Large intestine (tissue), 3 donors: Measurements from ENCODE around the gene TAS1R2. TPM values are rescaled to one million over a fixed set of nuclear protein-coding genes. Genes with fewer than 3 reads are reported as not detected.

Source experiments
- DNase-seq, 2 donors: peaks; one replicate each; pipeline versions ENCODE4 v3.0.0 to v3.0.0-alpha.2; 2013
- H3K27ac ChIP-seq: one replicate; pipeline ENCODE4 v1.5.1; 2013; ENCODE audit warnings: low read length
- H3K27me3 ChIP-seq: 2 replicates; pipeline ENCODE4 v1.6.1; 2013; ENCODE audit warnings: low read length; ENCODE audit not compliant: control insufficient read depth, insufficient read depth
- H3K36me3 ChIP-seq: 2 replicates; pipeline ENCODE4 v1.6.1; 2013; ENCODE audit warnings: low read length; ENCODE audit not compliant: control insufficient read depth, insufficient read depth
- H3K4me1 ChIP-seq: one replicate; pipeline ENCODE4 v1.6.1; 2013; ENCODE audit warnings: low read length; ENCODE audit not compliant: control insufficient read depth, insufficient read depth
- H3K4me3 ChIP-seq: one replicate; pipeline ENCODE4 v1.5.1; 2013; ENCODE audit warnings: low read length
- H3K9me3 ChIP-seq: one replicate; pipeline ENCODE4 v1.6.1; 2013; ENCODE audit warnings: mild to moderate bottlenecking, low read depth, low read length, moderate library complexity; ENCODE audit not compliant: control insufficient read depth
- WGBS: methylation state at CpG from one replicate; pipeline ENCODE4 v1.1.5; 2013; ENCODE audit warnings: low lambda C conversion rate; ENCODE audit not compliant: insufficient coverage; 5-methylcytosine and 5-hydroxymethylcytosine counted together
- polyA plus RNA-seq: library from polyadenylated mRNA; unstranded; fragments of 120-200 nt; gene quantifications from one replicate; pipeline ENCODE4 v1.2.1, GENCODE V29; 2013

Gene TAS1R2
- polyA plus RNA-seq, 1 donor = not detected

- Histone ChIP-seq H3K36me3 (no peaks in the 10 kb centered on the region), H3K27me3 (peaks cover 8% of the 10 kb centered on the region), H3K9me3 (no peaks in the 10 kb centered on the region), H3K4me3 (no peak overlapping the region), H3K27ac (no peak overlapping the region), H3K4me1 (no peaks in the 10 kb centered on the region)
- no peak for DNase-seq
- no CpG with 5 or more reads among the region's 9 CpGs for WGBS
These were observed 10.6 kb upstream of the TAS1R2 start for GRCh38 chr1:18869847-18870594.

- H3K27me3 ChIP-seq = peaks cover 13% of the 10 kb centered on the region
- no peaks in the 10 kb centered on the region for H3K4me1 ChIP-seq
- no peak overlapping the region for H3K4me3 ChIP-seq
- H3K36me3 ChIP-seq = no peaks in the 10 kb centered on the region
- no peak for DNase-seq
- H3K27ac ChIP-seq = no peak overlapping the region
- no peaks in the 10 kb centered on the region for H3K9me3 ChIP-seq
- whole genome bisulfite sequencing = no CpG with 5 or more reads among the region's 12 CpGs
These were observed 9.5 kb upstream of the TAS1R2 start for GRCh38 chr1:18868801-18869424.

- H3K36me3 ChIP-seq = no peaks in the 10 kb centered on the region
- no peaks in the 10 kb centered on the region for H3K4me1 ChIP-seq
- H3K27ac ChIP-seq = no peak overlapping the region
- peaks cover 13% of the 10 kb centered on the region for H3K27me3 ChIP-seq
- no peak overlapping the region for H3K4me3 ChIP-seq
- WGBS = no CpG with 5 or more reads among the region's 5 CpGs
- DNase-seq = no peak
- no peaks in the 10 kb centered on the region for H3K9me3 ChIP-seq
These were observed 8.9 kb upstream of the TAS1R2 start for GRCh38 chr1:18868354-18868753.

- WGBS = no CpG with 5 or more reads among the region's 3 CpGs
- DNase-seq = no peak
- no peaks in the 10 kb centered on the region for H3K4me1 ChIP-seq
- no peaks in the 10 kb centered on the region for H3K9me3 ChIP-seq
- H3K27me3 ChIP-seq = peaks cover 13% of the 10 kb centered on the region
- H3K4me3 ChIP-seq = no peak overlapping the region
- H3K27ac ChIP-seq = no peak overlapping the region
- no peaks in the 10 kb centered on the region for H3K36me3 ChIP-seq
These were observed 7.4 kb upstream of the TAS1R2 start for GRCh38 chr1:18866846-18867245.

- no peak overlapping the region for H3K4me3 ChIP-seq
- no peaks in the 10 kb centered on the region for H3K4me1 ChIP-seq
- DNase-seq = no peak
- no peak overlapping the region for H3K27ac ChIP-seq
- no CpG with 5 or more reads among the region's 6 CpGs for WGBS
- H3K9me3 ChIP-seq = no peaks in the 10 kb centered on the region
- no peaks in the 10 kb centered on the region for H3K36me3 ChIP-seq
- peaks cover 13% of the 10 kb centered on the region for H3K27me3 ChIP-seq
These were observed 6.9 kb upstream of the TAS1R2 start for GRCh38 chr1:18866314-18866713.

- H3K27me3 ChIP-seq = peaks cover 13% of the 10 kb centered on the region
These were observed 5.7 kb upstream of the TAS1R2 start for GRCh38 chr1:18865176-18865575.

GRCh38 chr1:18861590-18861989 is 2.1 kb upstream of the TAS1R2 start:
- no CpG with 5 or more reads among the region's 8 CpGs for WGBS
- Histone ChIP-seq H3K36me3 (no peaks in the 10 kb centered on the region), H3K9me3 (peaks cover 5% of the 10 kb centered on the region), H3K27ac (no peak overlapping the region), H3K4me1 (no peaks in the 10 kb centered on the region), H3K4me3 (no peak overlapping the region), H3K27me3 (peaks cover 13% of the 10 kb centered on the region)
- no peak for DNase-seq

More at GRCh38 chr1:18865176-18865575, 5.7 kb upstream of the TAS1R2 start:
- Histone ChIP-seq H3K4me1 (no peaks in the 10 kb centered on the region), H3K36me3 (no peaks in the 10 kb centered on the region), H3K27ac (no peak overlapping the region), H3K4me3 (no peak overlapping the region), H3K9me3 (no peaks in the 10 kb centered on the region)
- no peak for DNase-seq
- WGBS = no CpG with 5 or more reads among the region's 9 CpGs

- Histone ChIP-seq H3K4me3 (no peak overlapping the region), H3K27ac (no peak overlapping the region), H3K36me3 (no peaks in the 10 kb centered on the region), H3K27me3 (peaks cover 13% of the 10 kb centered on the region), H3K9me3 (peaks cover 5% of the 10 kb centered on the region), H3K4me1 (no peaks in the 10 kb centered on the region)
- WGBS = no CpG with 5 or more reads among the region's 9 CpGs
- no peak for DNase-seq
These were observed 1.6 kb upstream of the TAS1R2 start for GRCh38 chr1:18861082-18861481.

- H3K4me3 ChIP-seq = no peak overlapping the region
- WGBS = 93% methylated on average over 5 of the region's 7 CpGs
- DNase-seq = no peak
- H3K9me3 ChIP-seq = peaks cover 8% of the 10 kb centered on the region
- no peaks in the 10 kb centered on the region for H3K27me3 ChIP-seq
- H3K4me1 ChIP-seq = no peaks in the 10 kb centered on the region
- no peak overlapping the region for H3K27ac ChIP-seq
- no peaks in the 10 kb centered on the region for H3K36me3 ChIP-seq
These were observed 1.3 kb downstream of the TAS1R2 start for GRCh38 chr1:18858070-18858688.

- Histone ChIP-seq H3K4me3 (no peak overlapping the region), H3K27ac (no peak overlapping the region), H3K9me3 (peaks cover 8% of the 10 kb centered on the region), H3K27me3 (peaks cover 4% of the 10 kb centered on the region), H3K4me1 (no peaks in the 10 kb centered on the region), H3K36me3 (no peaks in the 10 kb centered on the region)
- WGBS = no CpG with 5 or more reads among the region's 1 CpG
- no peak for DNase-seq
These were observed 3.0 kb downstream of the TAS1R2 start for GRCh38 chr1:18856435-18856834.
